T-helper 2 cell treated with Interferon-gamma antibody and Interleukin-4, amounts not matched to agents 5 μg/mL and 100 μg/mL, for 36 hours (primary cell): ENCODE data around the gene MED29.
"Not testable (repeated sequence)": the region's sequence is repeated elsewhere in the genome, so short reads cannot be mapped to it uniquely, and the experiment has no call there.

Experiments used
- DNase-seq: peaks from one replicate; pipeline ENCODE4 v3.0.0; 2021; ENCODE audit warnings: low spot score
- H3K27ac Mint-ChIP-seq: one replicate; pipeline ENCODE4 v1.8.0; 2021; ENCODE audit warnings: mild to moderate bottlenecking, mixed read lengths
- H3K27me3 Mint-ChIP-seq: one replicate; pipeline ENCODE4 v1.8.0; 2021; ENCODE audit warnings: low read depth, mixed read lengths
- H3K36me3 Mint-ChIP-seq: one replicate; pipeline ENCODE4 v1.8.0; 2021; ENCODE audit warnings: low read depth, mixed read lengths
- H3K4me1 Mint-ChIP-seq: one replicate; pipeline ENCODE4 v1.8.0; 2021; ENCODE audit warnings: low read depth, mixed read lengths
- H3K4me3 Mint-ChIP-seq: one replicate; pipeline ENCODE4 v1.8.0; 2022; ENCODE audit warnings: mild to moderate bottlenecking, moderate library complexity, mixed read lengths
- H3K9me3 Mint-ChIP-seq: one replicate; pipeline ENCODE4 v1.8.0; 2021; ENCODE audit warnings: mixed read lengths

Gene MED29

GRCh38 chr19:39359026-39359425, 32.2 kb upstream of the MED29 start:
- peaks cover 4% of the 10 kb centered on the region for H3K4me1 Mint-ChIP-seq
- no peak overlapping the region for H3K27ac Mint-ChIP-seq
- DNase-seq = no peak
- no peaks in the 10 kb centered on the region for H3K27me3 Mint-ChIP-seq
- H3K4me3 Mint-ChIP-seq = no peak overlapping the region
- H3K9me3 Mint-ChIP-seq = no peaks in the 10 kb centered on the region
- peaks cover 45% of the 10 kb centered on the region for H3K36me3 Mint-ChIP-seq

GRCh38 chr19:39360599-39360998, 30.6 kb upstream of the MED29 start:
- H3K27ac Mint-ChIP-seq = no peak overlapping the region
- no peaks in the 10 kb centered on the region for H3K27me3 Mint-ChIP-seq
- no peak for DNase-seq
- peaks cover 46% of the 10 kb centered on the region for H3K36me3 Mint-ChIP-seq
- H3K9me3 Mint-ChIP-seq = no peaks in the 10 kb centered on the region
- H3K4me1 Mint-ChIP-seq = peaks cover 4% of the 10 kb centered on the region
- H3K4me3 Mint-ChIP-seq = no peak overlapping the region

- Mint-ChIP-seq H3K27me3 (no peaks in the 10 kb centered on the region), H3K4me3 (no peak overlapping the region), H3K36me3 (peaks cover 29% of the 10 kb centered on the region), H3K4me1 (no peaks in the 10 kb centered on the region), H3K9me3 (no peaks in the 10 kb centered on the region), H3K27ac (no peak overlapping the region)
- no peak for DNase-seq
Measured at GRCh38 chr19:39362682-39363657, 28.2 kb upstream of the MED29 start.

GRCh38 chr19:39363901-39364457, 27.2 kb upstream of the MED29 start:
- peaks cover 27% of the 10 kb centered on the region for H3K36me3 Mint-ChIP-seq
- H3K27ac Mint-ChIP-seq = no peak overlapping the region
- no peaks in the 10 kb centered on the region for H3K4me1 Mint-ChIP-seq
- no peaks in the 10 kb centered on the region for H3K27me3 Mint-ChIP-seq
- DNase-seq = no peak
- no peaks in the 10 kb centered on the region for H3K9me3 Mint-ChIP-seq
- no peak overlapping the region for H3K4me3 Mint-ChIP-seq

- Mint-ChIP-seq H3K36me3 (peaks cover 28% of the 10 kb centered on the region), H3K9me3 (no peaks in the 10 kb centered on the region), H3K27me3 (no peaks in the 10 kb centered on the region), H3K4me1 (no peaks in the 10 kb centered on the region), H3K27ac (no peak overlapping the region), H3K4me3 (no peak overlapping the region)
- no peak for DNase-seq
Measured at GRCh38 chr19:39365531-39365930, 25.6 kb upstream of the MED29 start.

- H3K4me3 Mint-ChIP-seq = no peak overlapping the region
- no peak for DNase-seq
- peaks cover 30% of the 10 kb centered on the region for H3K36me3 Mint-ChIP-seq
- no peaks in the 10 kb centered on the region for H3K4me1 Mint-ChIP-seq
- H3K9me3 Mint-ChIP-seq = no peaks in the 10 kb centered on the region
- H3K27ac Mint-ChIP-seq = no peak overlapping the region
- H3K27me3 Mint-ChIP-seq = no peaks in the 10 kb centered on the region
Measured at GRCh38 chr19:39369200-39369599, 22.0 kb upstream of the MED29 start.

- no peaks in the 10 kb centered on the region for H3K9me3 Mint-ChIP-seq
- H3K4me3 Mint-ChIP-seq = no peak overlapping the region
- H3K27ac Mint-ChIP-seq = peak overlapping the region; percentile 40
- no peaks in the 10 kb centered on the region for H3K4me1 Mint-ChIP-seq
- H3K36me3 Mint-ChIP-seq = peaks cover 30% of the 10 kb centered on the region
- no peak for DNase-seq
- no peaks in the 10 kb centered on the region for H3K27me3 Mint-ChIP-seq
Measured at GRCh38 chr19:39370735-39371134, 20.4 kb upstream of the MED29 start.

GRCh38 chr19:39372047-39372802, 19.0 kb upstream of the MED29 start:
- no peak overlapping the region for H3K4me3 Mint-ChIP-seq
- H3K36me3 Mint-ChIP-seq = peaks cover 41% of the 10 kb centered on the region
- no peaks in the 10 kb centered on the region for H3K4me1 Mint-ChIP-seq
- no peaks in the 10 kb centered on the region for H3K27me3 Mint-ChIP-seq
- H3K9me3 Mint-ChIP-seq = no peaks in the 10 kb centered on the region
- DNase-seq = no peak
- no peak overlapping the region for H3K27ac Mint-ChIP-seq

- Mint-ChIP-seq H3K4me3 (no peak overlapping the region), H3K27me3 (no peaks in the 10 kb centered on the region), H3K9me3 (no peaks in the 10 kb centered on the region), H3K36me3 (peaks cover 46% of the 10 kb centered on the region), H3K4me1 (no peaks in the 10 kb centered on the region), H3K27ac (peak overlapping the region; percentile 49)
- DNase-seq = no peak
Measured at GRCh38 chr19:39372941-39373340, 18.2 kb upstream of the MED29 start.

- DNase-seq = no peak
- Mint-ChIP-seq H3K36me3 (peaks cover 43% of the 10 kb centered on the region), H3K9me3 (no peaks in the 10 kb centered on the region), H3K27me3 (no peaks in the 10 kb centered on the region), H3K4me3 (no peak overlapping the region), H3K27ac (no peak overlapping the region), H3K4me1 (no peaks in the 10 kb centered on the region)
Measured at GRCh38 chr19:39375929-39376328, 15.2 kb upstream of the MED29 start.

GRCh38 chr19:39377373-39378362, 13.5 kb upstream of the MED29 start:
- DNase-seq = no peak
- H3K27me3 Mint-ChIP-seq = no peaks in the 10 kb centered on the region
- H3K4me3 Mint-ChIP-seq = no peak overlapping the region
- H3K4me1 Mint-ChIP-seq = no peaks in the 10 kb centered on the region
- H3K36me3 Mint-ChIP-seq = peaks cover 46% of the 10 kb centered on the region
- no peak overlapping the region for H3K27ac Mint-ChIP-seq
- no peaks in the 10 kb centered on the region for H3K9me3 Mint-ChIP-seq

GRCh38 chr19:39379366-39379765, 11.8 kb upstream of the MED29 start:
- H3K27ac Mint-ChIP-seq, H3K4me1 Mint-ChIP-seq, H3K9me3 Mint-ChIP-seq, H3K27me3 Mint-ChIP-seq, DNase-seq, H3K4me3 Mint-ChIP-seq: not testable (repeated sequence)
- H3K36me3 Mint-ChIP-seq = peaks cover 47% of the 10 kb centered on the region

GRCh38 chr19:39379865-39380396, 11.2 kb upstream of the MED29 start:
- no peaks in the 10 kb centered on the region for H3K9me3 Mint-ChIP-seq
- peaks cover 47% of the 10 kb centered on the region for H3K36me3 Mint-ChIP-seq
- H3K4me1 Mint-ChIP-seq = no peaks in the 10 kb centered on the region
- H3K27me3 Mint-ChIP-seq = no peaks in the 10 kb centered on the region
- H3K4me3 Mint-ChIP-seq = no peak overlapping the region
- no peak for DNase-seq
- H3K27ac Mint-ChIP-seq = no peak overlapping the region
